HepG2 (cell line): Measurements from ENCODE around the gene SRCAP. TPM values are rescaled to one million over a fixed set of nuclear protein-coding genes. Genes with fewer than 3 reads are reported as not detected.
A peak's percentile ranks its signal among the peaks of the same experiment; 100 is the strongest.

Source experiments
- BRCA1 ChIP-seq: sonication (generic); formaldehyde crosslinking; IDR thresholded peaks from 2 replicates; pipeline ENCODE4 v1.4.0; 2020; ENCODE audit warnings: missing genetic modification reagents
- KDM1A ChIP-seq: IDR thresholded peaks from 2 replicates; pipeline ENCODE4 v1.6.1; 2016; ENCODE audit warnings: missing compliant biosample characterization
- NR0B2 ChIP-seq: sonication (generic); formaldehyde crosslinking; IDR thresholded peaks from 2 replicates; pipeline ENCODE4 v1.4.0; 2020; ENCODE audit warnings: mild to moderate bottlenecking, missing genetic modification reagents
- ZHX1 ChIP-seq: sonication (generic); formaldehyde crosslinking; IDR thresholded peaks from 2 replicates; pipeline ENCODE4 v1.8.1; 2022; ENCODE audit warnings: low read depth, mild to moderate bottlenecking, missing genetic modification reagents
- ZNF24 ChIP-seq: fragments of 450-650 bp; IDR thresholded peaks from 2 replicates; pipeline ENCODE4 v1.6.1; 2017; ENCODE audit warnings: antibody characterized with exemption, mild to moderate bottlenecking
- ZNF329 ChIP-seq: sonication (generic); formaldehyde crosslinking; IDR thresholded peaks from 2 replicates; pipeline ENCODE4 v1.9.0; 2021; ENCODE audit warnings: low read depth, mild to moderate bottlenecking, missing genetic modification reagents
- ZNF451 ChIP-seq: sonication (generic); formaldehyde crosslinking; IDR thresholded peaks from 2 replicates; pipeline ENCODE4 v1.5.0; 2020; ENCODE audit warnings: mild to moderate bottlenecking, missing genetic modification reagents
- ZNF597 ChIP-seq: sonication (generic); formaldehyde crosslinking; IDR thresholded peaks from 2 replicates; pipeline ENCODE4 v1.5.0; 2020; ENCODE audit warnings: missing genetic modification reagents
- ZNF646 ChIP-seq: sonication (generic); formaldehyde crosslinking; IDR thresholded peaks from 2 replicates; pipeline ENCODE4 v1.9.0; 2021; ENCODE audit warnings: mild to moderate bottlenecking, missing genetic modification reagents
- ZNF83 ChIP-seq: sonication (generic); formaldehyde crosslinking; IDR thresholded peaks from 2 replicates; pipeline ENCODE4 v1.4.0; 2020; ENCODE audit warnings: missing genetic modification reagents, mild to moderate bottlenecking, borderline replicate concordance
- polyA plus RNA-seq, 8 experiments: library from polyadenylated mRNA; depleted of rRNA in 3 of 8; stranded (reverse) in 7 of 8; unstranded in 1 of 8; fragments of >200 nt; fragmentation: Illumina TruSeq in 4 of 8; extraction: Trizol in 4 of 8; gene quantifications; 2 replicates each; pipeline versions ENCODE4 v1.2.1 to v1.2.3, GENCODE V29; 2011 to 2016; ENCODE audit warnings: low read depth in 4 of 8, missing spikeins in 1 of 8, mixed read lengths in 1 of 8; ENCODE audit not compliant: insufficient read depth in 1 of 8
- total RNA-seq, 5 experiments: library from RNA; depleted of rRNA; stranded (reverse); fragments of >200 nt; fragmentation: Illumina TruSeq; extraction: Trizol; gene quantifications; 2 replicates each; pipeline ENCODE4 v1.2.3, GENCODE V29; 2016; ENCODE audit warnings: low read depth in 1 of 5

SRCAP gene
- total and polyA plus RNA-seq, 2 of the 13 experiments (the other 11 are each of a cell fraction or from before 2014, with no cell fraction given): 4.9 to 9.0 TPM

- no peak for TF ChIP-seq ZNF646 (CRISPR knock-in tag)
- no peak for TF ChIP-seq BRCA1 (CRISPR knock-in tag)
- no peak for TF ChIP-seq ZNF83 (CRISPR knock-in tag)
- no peak for TF ChIP-seq ZNF24
- 0 out of 2 replicates have a peak, but pooled peaks have one; percentile 71 for TF ChIP-seq NR0B2 (CRISPR knock-in tag)
- TF ChIP-seq ZNF597 (CRISPR knock-in tag): no peak
- no peak for TF ChIP-seq ZHX1
- no peak for TF ChIP-seq ZNF451 (CRISPR knock-in tag)
- TF ChIP-seq ZNF329 (CRISPR knock-in tag): no peak; the same call in 1 of the 2 replicates
- TF ChIP-seq KDM1A (CRISPR knock-in tag): no peak
These were observed 40.1 kb upstream of the SRCAP start (continued) for GRCh38 chr16:30658731-30659506.
